Measurements from ENCODE around the gene CADM4. TPM values are rescaled to one million over a fixed set of nuclear protein-coding genes. Genes with fewer than 3 reads are reported as not detected.

Gene CADM4
- total RNA-seq, 1 experiment from 2014 or later, result 6.4 TPM

DNA sequence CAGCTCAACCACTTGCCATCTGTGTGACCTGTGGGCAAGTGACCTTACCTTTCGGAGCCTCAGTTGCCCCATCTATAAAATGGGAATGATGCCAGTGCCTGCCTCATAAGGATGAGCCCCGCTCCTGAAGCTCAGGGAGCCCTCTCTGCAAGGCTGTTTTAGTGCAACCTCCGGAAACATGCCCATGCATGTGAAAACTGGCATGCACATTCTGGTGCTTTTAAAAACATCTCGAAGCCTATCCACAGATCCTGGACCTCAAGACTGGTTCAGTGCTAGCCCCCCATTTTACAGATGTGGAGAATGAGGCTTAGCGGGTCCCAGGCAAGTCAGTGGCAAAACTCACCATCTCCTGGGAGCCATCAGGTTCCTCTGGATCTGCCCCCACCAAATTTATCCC, 5.6 kb downstream of the CADM4 start:
- DNase-seq (ENCODE audit: low spot score), result no peak

DNA sequence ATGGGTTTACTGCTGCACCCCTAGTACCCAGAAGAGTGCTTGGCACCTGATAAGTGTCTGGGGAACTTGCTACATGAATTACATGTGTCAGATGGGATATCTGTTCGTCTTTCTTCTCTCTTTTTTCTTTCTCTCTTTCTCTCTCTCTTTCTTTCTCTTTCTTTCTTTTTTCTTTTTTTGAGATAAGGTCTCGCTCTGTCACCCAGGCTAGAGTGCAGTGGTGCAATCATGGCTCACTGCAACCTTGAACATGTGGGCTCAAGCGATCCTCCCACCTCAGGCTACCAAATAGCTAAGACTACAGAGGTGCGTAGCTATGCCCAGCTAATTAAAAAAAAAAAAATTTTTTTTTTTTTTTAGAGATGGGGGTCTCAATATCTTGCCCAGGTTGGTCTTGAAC, 6.1 kb downstream of the CADM4 start:
- no peak for DNase-seq (ENCODE audit: low spot score)

DNA sequence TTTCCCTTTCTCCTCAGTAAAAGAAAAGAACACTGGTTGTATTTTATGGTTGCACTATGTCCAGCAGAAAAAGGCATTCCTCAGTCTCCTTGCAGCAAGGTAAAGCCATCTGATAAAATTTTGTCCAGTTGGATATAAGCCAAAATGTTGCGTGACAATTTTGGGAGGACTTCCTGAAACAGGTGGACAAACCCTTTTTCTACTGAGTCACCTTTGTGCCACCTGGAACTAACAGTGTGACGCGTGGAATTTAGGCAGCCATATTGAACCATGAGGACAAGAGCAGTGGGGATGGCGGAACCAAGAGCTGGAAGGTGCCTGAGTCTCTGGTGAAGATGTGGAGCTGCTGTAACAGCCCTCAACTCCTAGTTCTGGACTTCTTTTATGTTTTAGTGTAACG, 8.2 kb downstream of the CADM4 start:
- no peak for DNase-seq (ENCODE audit: low spot score)

DNA sequence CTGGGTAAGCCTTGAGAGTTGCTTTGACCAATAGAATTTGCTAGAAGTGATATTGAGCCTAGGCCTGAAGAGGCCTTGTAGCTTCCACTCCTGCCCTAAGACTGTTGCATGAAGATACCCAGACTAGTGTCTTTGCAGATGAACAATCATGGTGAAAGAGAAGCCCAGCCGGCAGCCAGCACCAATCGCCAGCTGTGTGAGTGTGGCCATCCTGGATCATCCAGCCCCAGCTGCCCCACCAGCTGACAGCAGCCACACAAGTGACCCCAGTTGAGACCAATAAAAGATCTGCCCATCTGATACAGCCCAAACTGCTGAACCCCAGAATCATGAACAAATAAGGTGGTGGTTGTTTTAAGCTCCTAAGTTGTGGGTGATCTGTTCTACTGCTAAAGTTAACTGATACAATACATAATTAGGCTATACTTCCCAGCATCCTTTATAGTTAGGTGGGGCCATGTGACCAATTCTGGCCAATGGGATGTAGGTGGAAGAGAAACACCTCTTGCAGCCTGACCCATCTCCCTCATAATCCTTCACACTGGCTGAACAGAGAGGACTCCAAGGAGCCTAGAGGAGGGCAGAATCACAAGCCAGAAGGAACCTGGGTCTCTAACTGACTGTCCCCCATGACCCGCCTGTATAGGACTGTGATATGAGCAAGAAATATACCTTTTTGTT, 10.9 kb downstream of the CADM4 start:
- DNase-seq (ENCODE audit: low spot score), result no peak

DNA sequence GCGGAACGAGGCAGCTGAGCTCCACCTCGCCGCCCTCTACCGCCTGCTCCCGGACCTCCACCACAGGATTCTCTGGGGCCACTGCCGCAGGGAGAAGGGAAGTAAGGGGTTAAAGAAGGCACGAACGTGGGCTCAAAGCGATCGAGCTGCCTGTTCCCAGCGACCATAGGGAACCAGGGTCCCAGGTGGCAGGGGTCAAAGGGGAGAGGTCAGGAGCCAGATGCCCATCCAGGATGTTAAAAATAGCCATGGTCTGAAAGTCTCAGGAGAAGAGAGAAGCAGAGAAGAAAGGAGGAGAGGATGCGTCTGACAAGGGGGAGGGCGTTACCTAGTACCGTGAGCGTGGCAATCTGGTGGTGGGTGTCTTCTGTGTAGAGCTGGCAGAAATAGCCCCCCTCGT, 12.8 kb downstream of the CADM4 start:
- DNase-seq (ENCODE audit: low spot score), result no peak

DNA sequence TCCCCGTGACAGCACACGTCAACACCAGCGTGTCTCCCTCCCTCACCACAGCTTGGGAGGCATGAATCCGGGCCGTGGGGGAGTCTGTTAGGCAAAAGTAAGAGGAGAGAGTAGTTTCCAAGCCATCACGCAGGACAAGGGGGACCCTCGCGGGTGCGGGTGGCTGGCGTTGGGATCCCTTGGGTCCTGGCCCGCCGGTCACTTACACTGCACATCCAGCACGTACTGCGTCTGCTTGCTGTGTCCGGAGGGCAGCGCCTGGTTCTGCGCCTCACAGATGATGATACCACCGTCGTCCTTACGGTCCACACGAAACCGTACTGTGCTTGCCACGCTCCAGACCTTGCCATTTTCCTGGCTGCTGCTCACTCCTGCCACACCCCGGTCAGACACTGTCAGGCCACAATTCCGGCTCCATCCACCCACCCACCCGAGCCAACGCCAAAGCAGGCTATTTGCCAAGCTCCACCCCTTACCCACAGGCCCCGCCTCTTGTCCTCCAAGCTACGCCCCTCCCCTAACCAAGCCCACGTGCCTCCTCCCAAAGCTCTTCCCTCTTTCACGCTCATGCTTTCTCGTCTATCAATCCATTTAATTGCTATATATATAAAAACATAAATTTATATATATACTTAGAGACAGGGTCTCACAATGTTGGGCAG, 13.6 kb downstream of the CADM4 start:
- peak; percentile 91 for DNase-seq (ENCODE audit: low spot score)

DNA sequence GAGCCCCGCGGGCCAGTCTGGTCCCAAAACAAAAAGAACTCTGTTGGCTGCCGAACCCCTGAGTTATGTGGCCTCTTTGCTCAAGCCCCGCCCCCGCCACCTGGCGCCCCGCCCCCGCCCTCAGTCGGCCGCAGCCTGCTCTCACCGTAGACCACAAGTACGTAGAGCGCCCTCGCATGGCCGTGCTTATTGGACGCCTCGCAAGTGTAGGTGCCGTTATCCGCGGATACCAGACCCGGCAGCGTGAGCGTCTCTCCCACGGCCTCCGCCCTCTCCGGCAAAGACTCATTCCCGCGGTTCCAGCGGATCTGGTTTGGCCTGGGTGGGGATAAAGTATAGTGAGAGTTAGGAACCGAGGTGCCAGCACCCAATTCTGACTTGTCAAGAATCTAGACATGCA, 14.7 kb downstream of the CADM4 start:
- peak; percentile 96 for DNase-seq (ENCODE audit: low spot score)

DNA sequence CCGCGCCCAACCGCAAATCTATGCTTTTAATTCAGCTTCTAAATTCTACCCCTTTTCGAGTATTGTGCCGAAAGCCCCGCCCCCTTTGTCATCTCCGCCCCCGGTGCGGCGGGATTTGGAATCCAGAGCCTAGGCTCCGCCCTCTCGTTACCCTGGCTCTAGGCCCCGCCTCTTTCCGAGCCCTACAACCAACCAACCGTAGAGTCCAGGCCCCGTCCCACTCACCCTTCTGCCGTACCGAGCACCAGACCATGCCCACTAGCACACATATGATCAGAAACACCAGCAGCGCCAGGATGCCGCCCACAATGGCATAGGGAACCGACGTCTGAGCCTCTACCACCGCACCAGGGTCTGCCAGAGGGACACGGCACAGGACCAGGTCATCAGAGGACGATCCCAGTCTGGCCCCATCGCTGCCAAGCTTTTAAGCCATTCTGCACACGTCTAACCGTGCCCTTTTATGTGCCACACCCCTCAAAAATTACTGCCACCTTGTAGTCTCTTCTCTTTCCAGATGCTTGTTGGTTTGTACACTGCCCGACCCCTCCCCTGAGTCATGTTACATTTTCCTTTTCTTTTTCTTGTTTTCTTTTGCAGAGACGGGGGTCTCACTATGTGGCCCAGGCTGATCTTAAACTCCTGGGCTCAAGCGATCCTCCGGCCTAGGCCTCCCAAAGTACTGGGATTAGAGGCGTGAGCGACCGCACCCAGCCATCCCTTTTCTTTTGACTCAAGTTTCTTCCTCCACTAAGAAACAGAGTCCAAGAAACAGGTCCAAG, 15.6 kb downstream of the CADM4 start:
- no peak for DNase-seq (ENCODE audit: low spot score)

DNA sequence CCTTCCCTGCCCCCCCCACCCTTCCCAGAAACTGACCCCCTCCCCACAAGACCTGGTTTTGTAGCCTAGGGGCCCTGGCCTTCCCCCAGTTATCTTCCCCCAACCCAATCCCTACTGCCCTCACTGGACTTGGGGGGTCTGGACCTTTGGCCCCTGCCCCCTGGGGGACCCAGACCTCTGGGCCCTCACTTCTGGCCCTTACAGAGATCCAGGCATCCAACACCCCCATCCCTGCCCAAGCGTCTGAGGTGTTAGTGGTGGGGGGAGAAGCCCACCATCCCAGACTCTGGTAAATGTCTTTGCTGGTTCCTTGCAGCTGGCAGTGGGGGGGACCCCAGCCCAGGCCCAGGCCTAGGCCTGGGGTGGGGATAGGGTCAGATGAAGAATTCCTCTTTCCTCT, 16.7 kb downstream of the CADM4 start:
- no peak for DNase-seq (ENCODE audit: low spot score)

DNA sequence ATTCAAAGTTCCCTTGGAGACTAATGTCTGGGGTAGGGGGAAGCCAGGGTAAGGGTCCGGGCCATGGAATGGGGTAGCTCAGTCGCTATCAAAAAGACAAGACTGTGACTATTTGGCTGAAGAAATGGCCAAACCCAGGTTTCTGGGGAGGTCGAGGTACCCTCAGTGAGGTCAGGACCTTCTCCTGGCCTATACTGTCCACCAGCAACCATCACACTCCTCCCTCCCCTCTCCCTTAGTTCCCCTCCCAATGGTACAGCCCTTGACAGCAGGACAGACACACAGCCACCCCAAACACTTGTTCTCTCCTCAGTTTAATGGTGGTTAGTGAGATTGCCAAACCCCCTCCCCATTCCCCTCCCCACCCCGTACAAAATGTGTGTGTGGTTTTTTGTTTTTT, 17.6 kb downstream of the CADM4 start:
- no peak for DNase-seq (ENCODE audit: low spot score)

DNA sequence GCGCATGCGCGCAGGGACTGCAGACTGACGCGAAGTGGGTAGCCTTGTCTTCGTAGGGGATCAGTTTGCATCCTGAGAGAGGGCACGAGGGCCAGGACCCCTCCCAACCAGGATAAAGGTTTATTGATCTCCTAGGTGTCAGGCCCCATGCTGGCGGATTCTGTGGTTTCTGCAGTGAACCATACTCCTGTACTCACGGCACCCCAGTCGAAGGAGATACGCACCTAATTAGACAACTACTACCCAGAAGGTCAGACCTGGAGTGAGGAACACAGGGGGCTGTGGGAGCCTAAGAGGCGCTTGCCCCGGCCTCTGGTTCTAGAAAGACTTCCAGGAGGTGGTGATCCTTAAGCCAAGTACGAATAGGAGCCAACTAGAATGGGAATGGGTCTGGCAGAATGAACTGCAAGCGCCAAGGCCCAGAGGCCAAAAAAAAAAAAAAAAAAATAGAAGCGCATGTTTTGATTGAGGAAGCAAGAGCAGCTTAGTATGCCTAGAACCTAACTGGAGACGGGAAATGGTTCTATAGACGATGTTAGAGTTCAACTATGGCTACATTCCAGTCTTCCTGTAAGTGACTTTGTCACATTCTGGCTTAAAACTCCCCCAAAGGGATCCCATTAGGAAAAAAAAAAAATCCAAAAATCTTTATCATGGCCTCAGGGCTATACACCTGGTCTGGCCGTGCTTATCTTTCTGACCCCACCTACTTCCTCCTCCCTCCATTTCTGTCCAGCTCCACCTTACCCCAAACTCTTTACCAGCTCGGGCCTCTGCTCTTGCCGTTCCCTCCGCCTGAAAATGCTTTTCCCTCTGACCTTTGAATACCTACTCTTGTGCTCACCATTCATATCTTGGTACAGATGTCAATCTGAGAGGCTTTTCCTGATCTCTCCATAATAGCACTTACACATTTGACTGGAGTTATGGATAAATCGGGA, 19.3 kb downstream of the CADM4 start:
- no peak for DNase-seq (ENCODE audit: low spot score)

DNA sequence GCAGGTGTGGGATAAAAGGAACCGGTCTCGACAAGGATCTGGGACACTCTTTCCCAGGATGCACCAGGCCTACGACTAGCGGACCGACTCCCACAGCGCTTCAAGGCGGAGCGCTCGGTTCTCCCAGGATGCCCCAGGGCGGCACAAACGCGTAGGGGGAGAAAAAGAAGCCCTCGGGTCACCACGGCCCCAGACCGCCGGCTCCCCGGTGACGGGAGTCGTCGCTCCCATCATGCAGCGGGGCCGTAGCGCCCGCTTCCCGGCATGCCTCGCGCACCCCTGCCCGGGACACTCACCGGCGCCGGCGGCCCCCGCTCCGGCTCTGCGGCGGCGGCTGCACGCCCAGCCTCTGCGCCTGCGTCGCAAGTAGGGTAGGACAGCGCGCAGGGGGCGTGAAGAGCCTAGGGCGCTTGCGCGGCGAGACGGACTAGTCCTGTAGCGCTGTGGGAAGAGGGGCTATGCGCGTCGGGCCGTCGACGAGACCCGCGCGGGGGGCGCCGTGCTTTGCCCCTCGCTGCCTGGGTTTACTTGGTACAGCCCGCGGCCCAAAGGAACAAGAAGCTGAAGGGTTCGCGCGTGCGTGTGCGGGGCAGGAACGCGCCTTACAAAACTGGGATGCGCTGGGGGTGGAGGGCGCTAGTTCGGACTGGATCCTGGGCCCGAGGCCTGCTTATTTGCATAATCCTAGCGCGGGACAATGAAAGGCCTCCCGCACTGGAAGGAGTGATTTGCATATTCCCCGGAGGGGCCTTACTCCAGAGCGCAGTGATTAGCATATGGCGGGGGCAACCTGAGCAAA, 20.2 kb downstream of the CADM4 start, which contains the start of gene ZNF428:
Gene ZNF428, minus strand, starts transcription at position 368 of the 799 bp plus-strand sequence. CDS start 5,325 bp downstream, outside the sequence.
- peak; percentile 94 for DNase-seq (ENCODE audit: low spot score)

DNA sequence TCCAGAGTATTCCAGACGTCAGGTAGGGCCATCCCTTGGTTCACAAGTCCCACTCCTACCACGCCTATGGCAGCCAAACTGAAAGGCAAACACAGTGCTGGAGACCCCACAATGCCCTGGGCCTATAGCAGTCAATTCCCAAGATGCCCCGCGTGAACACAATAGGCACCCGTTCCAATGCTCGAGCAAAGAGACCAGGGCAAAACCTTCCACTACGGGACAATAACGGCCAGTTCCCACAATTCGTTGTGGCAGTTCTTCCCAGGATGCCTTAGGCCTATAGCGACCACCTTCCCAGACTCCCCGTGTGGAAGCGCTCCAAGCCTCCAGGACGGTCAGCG, 20.8 kb downstream of the CADM4 start:
- DNase-seq (ENCODE audit: low spot score), result no peak

DNA sequence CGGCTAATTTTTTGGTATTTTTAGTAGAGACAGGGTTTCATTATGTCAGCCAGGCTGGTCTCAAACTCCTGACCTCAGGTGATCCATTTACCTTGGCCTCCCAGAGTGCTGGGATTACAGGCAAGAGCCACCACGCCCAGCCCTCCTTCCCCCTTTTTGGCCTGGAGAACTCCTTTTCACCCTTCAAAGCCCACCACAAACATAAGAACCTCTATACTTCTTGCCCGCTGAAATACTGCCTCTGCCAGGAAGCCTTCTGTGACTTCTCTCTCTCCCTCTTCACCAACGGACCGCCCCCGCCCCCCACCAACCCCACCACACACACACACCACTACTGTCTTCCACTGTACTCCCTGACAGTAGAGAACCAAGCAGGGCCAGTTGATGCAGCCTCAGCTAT, 22.7 kb downstream of the CADM4 start:
- DNase-seq (ENCODE audit: low spot score), result no peak

DNA sequence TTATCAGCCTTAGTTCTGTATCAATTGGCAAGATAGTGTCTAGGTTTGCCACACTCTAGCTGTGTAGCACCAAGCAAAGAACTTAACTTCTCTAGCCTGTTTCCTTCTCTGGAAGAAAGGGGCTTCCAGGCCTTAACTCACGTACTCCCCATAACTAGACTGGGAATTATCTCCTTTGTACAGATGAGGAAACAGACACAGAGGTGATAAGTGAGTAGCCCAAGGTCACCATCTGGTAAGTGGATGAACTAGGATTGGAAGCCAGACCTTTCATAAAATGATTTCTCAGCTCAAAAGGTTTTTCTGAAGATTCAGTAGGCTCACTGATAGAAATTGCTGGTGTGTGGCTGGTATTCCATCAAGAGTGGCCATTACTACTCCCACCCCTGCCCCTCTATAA, 23.3 kb downstream of the CADM4 start:
- DNase-seq (ENCODE audit: low spot score), result no peak

DNA sequence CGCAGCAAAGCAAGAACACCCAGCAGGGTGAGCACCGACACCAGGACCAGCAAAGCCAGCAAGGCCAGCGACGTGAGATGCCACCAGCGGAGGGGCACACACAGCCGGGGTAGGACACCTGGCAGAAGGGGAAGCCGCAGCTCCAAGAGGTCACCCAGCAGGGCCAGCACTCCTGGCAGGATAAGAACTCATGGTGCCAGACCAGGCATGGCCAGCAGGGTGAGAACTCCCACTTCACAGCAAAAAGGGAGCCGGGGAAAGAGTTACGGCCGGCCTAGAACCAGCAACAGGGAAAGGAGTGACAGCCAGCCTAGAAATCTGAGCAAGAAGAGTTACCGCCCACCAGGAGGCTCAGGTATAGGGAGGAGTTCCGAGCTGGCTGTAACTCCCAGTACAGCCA, 27.3 kb downstream of the CADM4 start:
- no peak for DNase-seq (ENCODE audit: low spot score)

DNA sequence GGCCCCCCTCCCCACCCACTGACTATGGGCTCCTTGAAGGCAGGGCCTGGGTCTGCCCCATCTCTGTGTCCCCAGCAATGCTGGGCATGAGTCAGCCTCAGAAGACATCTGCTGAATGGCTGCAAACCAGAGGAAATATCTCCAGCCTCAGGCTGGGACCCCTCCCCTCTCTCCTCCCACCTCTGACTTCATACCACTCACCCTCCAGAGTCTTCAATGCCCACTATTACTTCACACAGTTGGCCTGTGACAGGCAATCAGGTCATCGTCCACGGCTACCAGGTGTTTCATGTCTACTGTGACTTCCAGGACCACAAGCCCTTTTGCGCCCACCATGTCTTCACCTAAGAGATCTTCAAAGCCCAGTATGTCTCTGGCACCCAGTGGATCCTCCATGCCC, 27.9 kb downstream of the CADM4 start, which contains the start of gene SRRM5:
Gene SRRM5, plus strand, starts transcription at position 301 of the 400 bp plus-strand sequence. Its CDS starts 34 bp downstream, at position 335.
- DNase-seq (ENCODE audit: low spot score), result no peak

DNA sequence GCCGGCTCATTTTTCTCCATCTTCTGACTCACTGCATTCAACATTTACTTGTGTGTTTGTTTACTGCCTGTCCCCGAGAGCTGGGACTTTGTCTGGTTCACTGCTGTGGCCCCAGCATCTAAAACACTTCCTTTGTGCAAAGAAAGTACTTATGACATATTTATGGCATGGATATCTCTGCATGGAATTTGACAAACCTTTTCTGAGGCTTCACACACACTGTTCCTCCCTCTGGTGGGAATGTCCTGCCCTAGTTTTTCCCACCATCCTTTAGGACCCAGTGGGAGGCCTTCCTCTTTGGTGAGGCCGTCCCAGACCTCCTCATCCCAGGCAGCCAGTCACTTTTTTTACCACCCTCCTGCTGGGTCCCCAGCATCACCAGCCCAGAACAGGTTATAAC, 29.2 kb downstream of the CADM4 start:
- DNase-seq (ENCODE audit: low spot score), result no peak

DNA sequence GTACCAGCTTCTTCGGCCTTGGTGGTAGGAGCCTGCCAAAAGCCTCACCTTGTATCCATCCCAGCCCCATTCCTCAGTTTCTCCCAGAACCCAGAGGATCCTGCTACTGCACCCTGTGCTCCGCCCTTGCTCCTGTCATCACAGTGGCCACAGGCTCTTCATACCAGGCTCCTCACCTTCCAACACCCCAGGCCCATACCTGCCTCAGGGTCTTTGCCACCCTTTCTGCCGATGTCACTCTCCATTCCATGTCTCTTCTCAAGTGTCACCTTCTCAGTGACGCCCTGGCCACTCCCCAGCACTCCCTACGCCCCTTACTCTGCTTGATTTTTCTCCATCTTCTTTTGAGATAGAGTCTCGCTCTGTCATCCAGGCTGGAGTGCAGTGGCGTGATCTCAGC, 29.8 kb downstream of the CADM4 start:
- no peak for DNase-seq (ENCODE audit: low spot score)

Measured in HT-29 (cell line).